Mesenchymal stem cell (in vitro differentiated cells and primary cell): ENCODE data around the gene NAIF1.

Experiments
- DNase-seq: peaks from one replicate; pipeline ENCODE4 v3.0.0-alpha.2; 2013
- H2AFZ ChIP-seq: one replicate; pipeline ENCODE4 v1.6.1; 2013; ENCODE audit warnings: low read depth, mild to moderate bottlenecking, control low read depth, inconsistent platforms, low read length, moderate library complexity
- H2AK5ac ChIP-seq: 2 replicates; pipeline ENCODE4 v1.6.1; 2013; ENCODE audit warnings: low read length, moderate library complexity, mild to moderate bottlenecking, inconsistent platforms; ENCODE audit not compliant: severe bottlenecking
- H2BK120ac ChIP-seq: one replicate; pipeline ENCODE4 v1.6.1; 2013; ENCODE audit warnings: low read depth, mild to moderate bottlenecking, inconsistent platforms, low read length, moderate library complexity
- H2BK12ac ChIP-seq, 2 experiments: one replicate each; pipeline ENCODE4 v1.6.1; 2013; ENCODE audit warnings: inconsistent platforms in 2 of 2, low read length in 2 of 2, mild to moderate bottlenecking in 2 of 2, moderate library complexity in 2 of 2, control low read depth in 1 of 2
- H2BK15ac ChIP-seq: one replicate; pipeline ENCODE4 v1.6.1; 2013; ENCODE audit warnings: mild to moderate bottlenecking, low read depth, inconsistent platforms; ENCODE audit not compliant: poor library complexity, severe bottlenecking
- H2BK5ac ChIP-seq: 2 replicates; pipeline ENCODE4 v1.6.1; 2013; ENCODE audit warnings: low read depth, mild to moderate bottlenecking, low read length, control low read depth, inconsistent platforms; ENCODE audit not compliant: poor library complexity, severe bottlenecking
- H3K14ac ChIP-seq, 2 experiments: one replicate each; pipeline ENCODE4 v1.6.1; 2013; ENCODE audit warnings: inconsistent platforms in 2 of 2, low read length in 2 of 2, control low read depth in 1 of 2, mild to moderate bottlenecking in 1 of 2, moderate library complexity in 1 of 2
- H3K18ac ChIP-seq, 2 experiments: one replicate each; pipeline ENCODE4 v1.6.1; 2013; ENCODE audit warnings: inconsistent platforms in 2 of 2, low read length in 2 of 2, control low read depth in 1 of 2, low read depth in 1 of 2, mild to moderate bottlenecking in 1 of 2
- H3K23ac ChIP-seq, 2 experiments: one replicate each; pipeline ENCODE4 v1.6.1; 2013; ENCODE audit warnings: inconsistent platforms in 2 of 2, low read length in 2 of 2, mild to moderate bottlenecking in 2 of 2, moderate library complexity in 2 of 2, control low read depth in 1 of 2
- H3K27ac ChIP-seq: 2 replicates; pipeline ENCODE4 v1.5.1; 2013; ENCODE audit warnings: mild to moderate bottlenecking, moderate library complexity, low read length, control low read depth, inconsistent platforms; ENCODE audit not compliant: poor library complexity, severe bottlenecking
- H3K27me3 ChIP-seq, 2 experiments: 2 replicates each; pipeline versions ENCODE4 v1.6.1 to v1.7.0; 2013; ENCODE audit warnings: low read length in 2 of 2, mild to moderate bottlenecking in 2 of 2, moderate library complexity in 2 of 2, control low read depth in 1 of 2, inconsistent platforms in 1 of 2; ENCODE audit not compliant: control insufficient read depth in 1 of 2, insufficient read depth in 1 of 2
- H3K36me3 ChIP-seq, 2 experiments: 2 replicates each; pipeline versions ENCODE4 v1.6.1 to v1.7.0; 2013; ENCODE audit warnings: low read length in 2 of 2, control low read depth in 1 of 2, inconsistent platforms in 1 of 2, low read depth in 1 of 2, mild to moderate bottlenecking in 1 of 2; ENCODE audit not compliant: insufficient read depth in 2 of 2, control insufficient read depth in 1 of 2
- H3K4ac ChIP-seq, 2 experiments: one replicate each; pipeline ENCODE4 v1.6.1; 2013; ENCODE audit warnings: inconsistent platforms in 2 of 2, low read length in 2 of 2, mild to moderate bottlenecking in 2 of 2, moderate library complexity in 2 of 2, control low read depth in 1 of 2, low read depth in 1 of 2
- H3K4me1 ChIP-seq: 2 replicates; pipeline ENCODE4 v1.6.1; 2013; ENCODE audit warnings: low read depth, low read length, control low read depth; ENCODE audit not compliant: control insufficient read depth, insufficient read depth
- H3K4me2 ChIP-seq: 2 replicates; pipeline ENCODE4 v1.6.1; 2013; ENCODE audit warnings: low read length, mild to moderate bottlenecking, inconsistent platforms; ENCODE audit not compliant: poor library complexity, severe bottlenecking
- H3K4me3 ChIP-seq, 2 experiments: 2 replicates each; pipeline versions ENCODE4 v1.5.1 to v1.7.0; 2013; ENCODE audit warnings: low read length in 2 of 2, mild to moderate bottlenecking in 2 of 2, control low read depth in 1 of 2, low read depth in 1 of 2; ENCODE audit not compliant: insufficient read depth in 1 of 2
- H3K79me1 ChIP-seq: replicated peaks from 2 replicates; pipeline ENCODE4 v1.6.1; 2013; ENCODE audit warnings: mild to moderate bottlenecking, control low read depth, low read length, inconsistent platforms; ENCODE audit not compliant: poor library complexity, severe bottlenecking
- H3K9ac ChIP-seq: 2 replicates; pipeline ENCODE4 v1.7.0; 2013; ENCODE audit warnings: mild to moderate bottlenecking, low read length, moderate library complexity
- H3K9me3 ChIP-seq: 2 replicates; pipeline ENCODE4 v1.7.0; 2013; ENCODE audit warnings: mild to moderate bottlenecking, low read length; ENCODE audit not compliant: control insufficient read depth
- H4K8ac ChIP-seq: one replicate; pipeline ENCODE4 v1.6.1; 2013; ENCODE audit warnings: inconsistent platforms, mild to moderate bottlenecking, low read length, moderate library complexity
- H4K91ac ChIP-seq: one replicate; pipeline ENCODE4 v1.6.1; 2013; ENCODE audit warnings: mild to moderate bottlenecking, low read length, inconsistent platforms
- WGBS: methylation state at CpG from one replicate; pipeline ENCODE4 v1.1.7; 2013; ENCODE audit warnings: mixed read lengths; 5-methylcytosine and 5-hydroxymethylcytosine counted together

NAIF1 gene

GRCh38 chr9:128056887-128057723 is 10.0 kb downstream of the NAIF1 start:
- no peaks in the 10 kb centered on the region for H3K9me3 ChIP-seq
- no peak overlapping the region for H3K18ac ChIP-seq
- 87% methylated on average over 14 of the region's 14 CpGs for WGBS
- no peak overlapping the region for H3K27ac ChIP-seq
- H2BK120ac ChIP-seq, result peak overlapping the region; percentile 15
- H3K4me2 ChIP-seq, result no peak overlapping the region
- H2AFZ ChIP-seq, result no peak overlapping the region
- H2BK15ac ChIP-seq, result peak overlapping the region; percentile 26
- DNase-seq, result peak; percentile 52
- H3K4me1 ChIP-seq, result peaks cover 5% of the 10 kb centered on the region
- no peak overlapping the region for H3K4me3 ChIP-seq
- peaks cover 7 to 11% of the 10 kb centered on the region in 2 experiments for H3K36me3 ChIP-seq
- no peak overlapping the region for H3K4ac ChIP-seq
- no peak overlapping the region for H2AK5ac ChIP-seq
- no peak overlapping the region for H3K23ac ChIP-seq
- no peak overlapping the region for H2BK5ac ChIP-seq
- H3K14ac ChIP-seq, result peak overlapping the region in 1 of 2 experiments; percentile 48
- H2BK12ac ChIP-seq, result peak overlapping the region in 1 of 2 experiments; percentile 29
- H3K27me3 ChIP-seq, result no peaks in the 10 kb centered on the region
- H4K91ac ChIP-seq, result no peak overlapping the region
- H3K79me1 ChIP-seq, result no peaks in the 10 kb centered on the region
- H4K8ac ChIP-seq, result peak overlapping the region; percentile 3
- no peak overlapping the region for H3K9ac ChIP-seq

- no peak overlapping the region for H3K4me3 ChIP-seq
- H2BK15ac ChIP-seq, result no peak overlapping the region
- no peaks in the 10 kb centered on the region for H3K79me1 ChIP-seq
- H2BK120ac ChIP-seq, result no peak overlapping the region
- H2BK5ac ChIP-seq, result no peak overlapping the region
- no peak overlapping the region for H3K27ac ChIP-seq
- no peak overlapping the region for H3K14ac ChIP-seq
- no peak overlapping the region for H3K23ac ChIP-seq
- WGBS, result 87% methylated on average over 3 of the region's 3 CpGs
- H4K8ac ChIP-seq, result peak overlapping the region; percentile 42
- no peaks in the 10 kb centered on the region for H3K27me3 ChIP-seq
- H3K4me1 ChIP-seq, result peaks cover 5% of the 10 kb centered on the region
- DNase-seq, result no peak
- H4K91ac ChIP-seq, result peak overlapping the region; percentile 82
- no peak overlapping the region for H2AFZ ChIP-seq
- H2BK12ac ChIP-seq, result peak overlapping the region; percentile 42 to 70
- H2AK5ac ChIP-seq, result no peak overlapping the region
- peak overlapping the region; percentile 84 to 87 for H3K18ac ChIP-seq
- H3K9me3 ChIP-seq, result no peaks in the 10 kb centered on the region
- H3K9ac ChIP-seq, result no peak overlapping the region
- H3K36me3 ChIP-seq, result peaks cover 0 to 4% of the 10 kb centered on the region in 2 experiments
- peak overlapping the region in 1 of 2 experiments; percentile 95 for H3K4ac ChIP-seq
- H3K4me2 ChIP-seq, result no peak overlapping the region
Observed at GRCh38 chr9:128056086-128056485, 11.0 kb downstream of the NAIF1 start.

- peak overlapping the region in 1 of 2 experiments; percentile 69 for H3K18ac ChIP-seq
- H2BK120ac ChIP-seq, result no peak overlapping the region
- H3K4me2 ChIP-seq, result no peak overlapping the region
- no peak overlapping the region for H3K4me3 ChIP-seq
- H3K4me1 ChIP-seq, result peaks cover 11% of the 10 kb centered on the region
- H3K14ac ChIP-seq, result no peak overlapping the region
- H2AFZ ChIP-seq, result no peak overlapping the region
- no peak overlapping the region for H3K9ac ChIP-seq
- no peak overlapping the region for H2BK5ac ChIP-seq
- peak overlapping the region; percentile 73 for H4K8ac ChIP-seq
- H3K36me3 ChIP-seq, result no peaks in the 10 kb centered on the region
- H2BK15ac ChIP-seq, result peak overlapping the region; percentile 78
- peak overlapping the region in 1 of 2 experiments; percentile 95 for H3K4ac ChIP-seq
- H2AK5ac ChIP-seq, result peak overlapping the region; percentile 27
- H3K27me3 ChIP-seq, result no peaks in the 10 kb centered on the region
- peak overlapping the region; percentile 43 for H4K91ac ChIP-seq
- H3K79me1 ChIP-seq, result no peaks in the 10 kb centered on the region
- no peak overlapping the region for H3K27ac ChIP-seq
- 49% methylated on average over 7 of the region's 7 CpGs for WGBS
- H3K23ac ChIP-seq, result no peak overlapping the region
- peak; percentile 42 for DNase-seq
- H3K9me3 ChIP-seq, result no peaks in the 10 kb centered on the region
- peak overlapping the region; percentile 2 to 42 for H2BK12ac ChIP-seq
Observed at GRCh38 chr9:128055344-128056040, 11.6 kb downstream of the NAIF1 start.

- no peak overlapping the region for H2AFZ ChIP-seq
- H2BK5ac ChIP-seq, result no peak overlapping the region
- H2BK120ac ChIP-seq, result no peak overlapping the region
- no peak overlapping the region for H3K27ac ChIP-seq
- H3K4ac ChIP-seq, result no peak overlapping the region
- H3K14ac ChIP-seq, result no peak overlapping the region
- H3K4me1 ChIP-seq, result peaks cover 13% of the 10 kb centered on the region
- no peak overlapping the region for H4K91ac ChIP-seq
- H3K79me1 ChIP-seq, result no peaks in the 10 kb centered on the region
- H2BK15ac ChIP-seq, result no peak overlapping the region
- H3K27me3 ChIP-seq, result no peaks in the 10 kb centered on the region
- WGBS, result 90% methylated on average over 3 of the region's 3 CpGs
- no peaks in the 10 kb centered on the region for H3K36me3 ChIP-seq
- H3K4me3 ChIP-seq, result no peak overlapping the region
- no peak overlapping the region for H3K9ac ChIP-seq
- no peak overlapping the region for H3K18ac ChIP-seq
- no peaks in the 10 kb centered on the region for H3K9me3 ChIP-seq
- no peak overlapping the region for H3K23ac ChIP-seq
- no peak overlapping the region for H2BK12ac ChIP-seq
- no peak overlapping the region for H2AK5ac ChIP-seq
- no peak overlapping the region for H3K4me2 ChIP-seq
- DNase-seq, result no peak
- no peak overlapping the region for H4K8ac ChIP-seq
Observed at GRCh38 chr9:128054087-128054486, 13.0 kb downstream of the NAIF1 start.
